CD4-positive, alpha-beta memory T cell (primary cell): ENCODE results near the gene NHERF2. TPM values are rescaled to one million over a fixed set of nuclear protein-coding genes. Genes with fewer than 3 reads are reported as not detected.

Experiments
- CTCF ChIA-PET: fragments of 350-600 bp; sonication (Branson Sonifier 250); formaldehyde crosslinking; loops from one replicate; lab custom pipeline; 2021; ENCODE audit warnings: inconsistent platforms; ENCODE audit not compliant: partially characterized antibody; lab: Charles Lee
- POLR2A ChIA-PET: fragments of 350-600 bp; sonication (Branson Sonifier 250); formaldehyde crosslinking; loops from one replicate; lab custom pipeline; 2021; ENCODE audit not compliant: partially characterized antibody; lab: Charles Lee
- DNase-seq, 5 donors: peaks; one replicate each; pipeline versions ENCODE4 v3.0.0 to v3.0.0-alpha.2; 2020 to 2022; ENCODE audit warnings: mixed read lengths in 1 of 5
- H3K27ac ChIP-seq: one replicate; pipeline ENCODE4 v1.7.0; 2013; ENCODE audit warnings: low read depth, low read length
- H3K27me3 ChIP-seq: 2 replicates; pipeline ENCODE4 v1.7.0; 2013; ENCODE audit warnings: mild to moderate bottlenecking, low read length, moderate library complexity; ENCODE audit not compliant: insufficient read depth
- H3K36me3 ChIP-seq: 2 replicates; pipeline ENCODE4 v1.7.0; 2013; ENCODE audit warnings: mild to moderate bottlenecking, low read length, moderate library complexity; ENCODE audit not compliant: insufficient read depth
- H3K4me1 ChIP-seq: 2 replicates; pipeline ENCODE4 v1.7.0; 2013; ENCODE audit warnings: mild to moderate bottlenecking, low read length, moderate library complexity; ENCODE audit not compliant: insufficient read depth
- H3K4me3 ChIP-seq, 2 donors: one replicate each; pipeline ENCODE4 v1.7.0; 2013; ENCODE audit warnings: low read length in 2 of 2, mild to moderate bottlenecking in 1 of 2
- H3K9me3 ChIP-seq, 2 donors: one replicate each; pipeline ENCODE4 v1.7.0; 2013; ENCODE audit warnings: low read length in 2 of 2, control low read depth in 1 of 2; ENCODE audit not compliant: control insufficient read depth in 1 of 2
- H3K27ac Mint-ChIP-seq, 7 donors: one replicate each; pipeline ENCODE4 v1.8.0; 2020 to 2021; ENCODE audit warnings: mixed read lengths in 7 of 7, mild to moderate bottlenecking in 6 of 7, inconsistent platforms in 3 of 7, moderate library complexity in 3 of 7
- H3K27me3 Mint-ChIP-seq, 2 donors: one replicate each; pipeline ENCODE4 v1.8.0; 2020 to 2021; ENCODE audit warnings: mixed read lengths in 2 of 2
- H3K36me3 Mint-ChIP-seq, 2 donors: one replicate each; pipeline ENCODE4 v1.8.0; 2020 to 2021; ENCODE audit warnings: mixed read lengths in 2 of 2, inconsistent platforms in 1 of 2, mild to moderate bottlenecking in 1 of 2
- H3K4me1 Mint-ChIP-seq, 4 donors: one replicate each; pipeline ENCODE4 v1.8.0; 2020 to 2021; ENCODE audit warnings: mixed read lengths in 4 of 4, mild to moderate bottlenecking in 1 of 4
- H3K4me3 Mint-ChIP-seq, 8 donors: one replicate each; pipeline ENCODE4 v1.8.0; 2020 to 2021; ENCODE audit warnings: mixed read lengths in 8 of 8, mild to moderate bottlenecking in 7 of 8, moderate library complexity in 6 of 8, inconsistent platforms in 3 of 8
- H3K9me3 Mint-ChIP-seq, 8 donors: one replicate each; pipeline ENCODE4 v1.8.0; 2020 to 2021; ENCODE audit warnings: mixed read lengths in 8 of 8, mild to moderate bottlenecking in 5 of 8, inconsistent platforms in 3 of 8, moderate library complexity in 1 of 8
- intact Hi-C: fragments of 100-400 bp; cut with micrococcal nuclease; formaldehyde crosslinking; loops from one replicate; pipeline ENCODE4 v1.15.1; 2023
- polyA plus RNA-seq, 2 donors: library from polyadenylated mRNA; unstranded; fragments of 300-500 nt; fragmentation: Illumina TruSeq; gene quantifications; one replicate each; pipeline ENCODE4 v1.2.3, GENCODE V29; 2021
- total RNA-seq, 2 experiments: library from RNA; stranded (reverse); gene quantifications; one replicate each; pipeline ENCODE4 v1.2.3, GENCODE V29; 2021

NHERF2 gene
- total and polyA plus RNA-seq, 4 experiments from 2014 or later, result 0.16 to 2.1 (median 1.1) TPM

- H3K4me1 ChIP-seq, result peaks cover 24% of the 10 kb centered on the region
- Mint-ChIP-seq H3K4me1 (peaks cover 11 to 27% (median 17%) of the 10 kb centered on the region in 4 donors), H3K4me3 (peak overlapping the region; percentile 91 to 96 (median 93)), H3K27ac (peak overlapping the region in 6 of 7 donors; percentile 58 to 91 (median 78)), H3K9me3 (no peaks in the 10 kb centered on the region), H3K27me3 (no peaks in the 10 kb centered on the region), H3K36me3 (peaks cover 0 to 10% of the 10 kb centered on the region in 2 donors)
- intact Hi-C loops, result loop anchor here (1.0 to 5.0 kb wide), 6 partner anchors 24 to 413 kb away; partner anchors contain the start of genes RNPS1, TEDC2, TRAF7 and ZNF598
- H3K4me3 ChIP-seq, result peak overlapping the region; percentile 57 to 82
- H3K9me3 ChIP-seq, result no peaks in the 10 kb centered on the region
- H3K36me3 ChIP-seq, result peaks cover 4% of the 10 kb centered on the region
- CTCF ChIA-PET, result interaction anchor here (1.2 to 1.5 kb wide), 2 partner anchors 93 to 94 kb away, joined by 4 to 11 read pairs; no protein-coding TSS in a partner anchor
- no peak for DNase-seq
- peak overlapping the region; percentile 73 for H3K27ac ChIP-seq
- POLR2A ChIA-PET, result interaction anchor here (1.1 to 3.5 kb wide), 6 partner anchors 19 to 108 kb away, joined by 3 to 38 read pairs (median 5); partner anchors contain the start of genes RPS2 and TRAF7
- no peaks in the 10 kb centered on the region for H3K27me3 ChIP-seq
Observed at GRCh38 chr16:2046893-2047329, 20.2 kb downstream of the NHERF2 start.

GRCh38 chr16:2047330-2048115 lies 20.8 kb downstream of the NHERF2 start, which contains the start of the genes NTHL1 and TSC2:
NTHL1 (minus strand) TSS chr16:2047834; CDS start chr16:2047823, 11 bp downstream.
TSC2 (plus strand) TSS chr16:2047985; CDS start chr16:2048616, 631 bp downstream.
- peaks cover 2 to 12% of the 10 kb centered on the region in 2 donors for H3K36me3 Mint-ChIP-seq
- H3K36me3 ChIP-seq, result peaks cover 5% of the 10 kb centered on the region
- H3K27me3 ChIP-seq, result no peaks in the 10 kb centered on the region
- peak within 1 kb of the TSS; percentile 42 to 91 (median 85) for H3K27ac Mint-ChIP-seq
- H3K9me3 Mint-ChIP-seq, result no peaks in the 10 kb centered on the region
- H3K27me3 Mint-ChIP-seq, result no peaks in the 10 kb centered on the region
- no peaks in the 10 kb centered on the region for H3K9me3 ChIP-seq
- H3K4me3 ChIP-seq, result peak within 1 kb of the TSS; percentile 81 to 82
- peak within 1 kb of the TSS; percentile 73 for H3K27ac ChIP-seq
- intact Hi-C loops, result loop anchor here (1.0 to 5.0 kb wide), 6 partner anchors 25 to 413 kb away; partner anchors contain the start of genes RNPS1, TEDC2, TRAF7 and ZNF598
- H3K4me1 ChIP-seq, result peaks cover 24% of the 10 kb centered on the region
- POLR2A ChIA-PET, result interaction anchor here (0.7 to 3.5 kb wide), 18 partner anchors 9 to 705 kb away, joined by 3 to 38 read pairs (median 3); partner anchors contain the start of genes CEMP1, ECI1, NHERF2 and PKD1
- peaks cover 11 to 27% (median 17%) of the 10 kb centered on the region in 4 donors for H3K4me1 Mint-ChIP-seq
- DNase-seq, result peak; percentile 88 to 91 (median 89)
- CTCF ChIA-PET, result interaction anchor here (1.3 to 1.5 kb wide), 2 partner anchors 8 to 93 kb away, joined by 5 to 11 read pairs; no protein-coding TSS in a partner anchor
- peak within 1 kb of the TSS; percentile 91 to 96 (median 93) for H3K4me3 Mint-ChIP-seq

- peak overlapping the region; percentile 81 to 82 for H3K4me3 ChIP-seq
- no peaks in the 10 kb centered on the region for H3K27me3 ChIP-seq
- DNase-seq, result no peak
- H3K27ac ChIP-seq, result peak overlapping the region; percentile 73
- intact Hi-C loops, result loop anchor here (5.0 kb wide), 1 partner anchor 41 kb away; the partner anchor contains the start of gene ZNF598
- H3K4me1 Mint-ChIP-seq, result peaks cover 11 to 27% (median 17%) of the 10 kb centered on the region in 4 donors
- no peaks in the 10 kb centered on the region for H3K9me3 ChIP-seq
- no peaks in the 10 kb centered on the region for H3K9me3 Mint-ChIP-seq
- no peaks in the 10 kb centered on the region for H3K27me3 Mint-ChIP-seq
- peak overlapping the region; percentile 42 to 91 (median 82) for H3K27ac Mint-ChIP-seq
- H3K4me1 ChIP-seq, result peaks cover 24% of the 10 kb centered on the region
- peak overlapping the region; percentile 88 to 94 (median 91) for H3K4me3 Mint-ChIP-seq
- CTCF ChIA-PET, result interaction anchor here (0.6 to 1.5 kb wide), 3 partner anchors 9 to 104 kb away, joined by 4 to 11 read pairs (median 5); no protein-coding TSS in a partner anchor
- peaks cover 11% of the 10 kb centered on the region for H3K36me3 ChIP-seq
- peaks cover 5 to 12% of the 10 kb centered on the region in 2 donors for H3K36me3 Mint-ChIP-seq
- POLR2A ChIA-PET, result interaction anchor here (0.7 to 3.5 kb wide), 17 partner anchors 8 to 704 kb away, joined by 3 to 38 read pairs (median 3); partner anchors contain the start of genes CEMP1, ECI1, NHERF2 and PKD1
Observed at GRCh38 chr16:2048116-2048543, 21.4 kb downstream of the NHERF2 start.

GRCh38 chr16:2053211-2053610 lies 26.5 kb downstream of the NHERF2 start:
- H3K27me3 ChIP-seq, result no peaks in the 10 kb centered on the region
- peaks cover 23% of the 10 kb centered on the region for H3K36me3 ChIP-seq
- H3K9me3 Mint-ChIP-seq, result no peaks in the 10 kb centered on the region
- POLR2A ChIA-PET, result no interaction called here
- H3K36me3 Mint-ChIP-seq, result peaks cover 5 to 31% of the 10 kb centered on the region in 2 donors
- H3K27ac ChIP-seq, result no peak overlapping the region
- intact Hi-C loops, result no loop called here
- CTCF ChIA-PET, result no interaction called here
- no peak overlapping the region for H3K4me3 ChIP-seq
- no peaks in the 10 kb centered on the region for H3K27me3 Mint-ChIP-seq
- no peak for DNase-seq
- no peak overlapping the region for H3K4me3 Mint-ChIP-seq
- H3K27ac Mint-ChIP-seq, result no peak overlapping the region
- no peaks in the 10 kb centered on the region for H3K9me3 ChIP-seq
- H3K4me1 Mint-ChIP-seq, result peaks cover 7 to 13% (median 8%) of the 10 kb centered on the region in 4 donors
- H3K4me1 ChIP-seq, result peaks cover 11% of the 10 kb centered on the region

GRCh38 chr16:2053897-2054296 lies 27.2 kb downstream of the NHERF2 start:
- no peaks in the 10 kb centered on the region for H3K27me3 ChIP-seq
- H3K4me1 ChIP-seq, result peaks cover 5% of the 10 kb centered on the region
- ChIA-PET CTCF (no interaction called here), POLR2A (no interaction called here)
- intact Hi-C loops, result no loop called here
- no peak overlapping the region for H3K4me3 ChIP-seq
- DNase-seq, result no peak
- Mint-ChIP-seq H3K9me3 (no peaks in the 10 kb centered on the region), H3K4me3 (no peak overlapping the region), H3K36me3 (peaks cover 5 to 33% of the 10 kb centered on the region in 2 donors), H3K4me1 (peaks cover 0 to 6% (median 2%) of the 10 kb centered on the region in 4 donors), H3K27me3 (no peaks in the 10 kb centered on the region), H3K27ac (no peak overlapping the region)
- peaks cover 23% of the 10 kb centered on the region for H3K36me3 ChIP-seq
- H3K27ac ChIP-seq, result no peak overlapping the region
- no peaks in the 10 kb centered on the region for H3K9me3 ChIP-seq

GRCh38 chr16:2054543-2055245 lies 28.0 kb downstream of the NHERF2 start:
- peaks cover 23% of the 10 kb centered on the region for H3K36me3 ChIP-seq

More at GRCh38 chr16:2054543-2055245, 28.0 kb downstream of the NHERF2 start:
- Histone ChIP-seq H3K9me3 (no peaks in the 10 kb centered on the region), H3K4me1 (no peaks in the 10 kb centered on the region), H3K27ac (no peak overlapping the region), H3K4me3 (no peak overlapping the region), H3K27me3 (no peaks in the 10 kb centered on the region)
- Mint-ChIP-seq H3K4me1 (peaks cover 0 to 3% (median 0%) of the 10 kb centered on the region in 4 donors), H3K36me3 (peaks cover 5 to 34% of the 10 kb centered on the region in 2 donors), H3K27me3 (no peaks in the 10 kb centered on the region), H3K4me3 (no peak overlapping the region), H3K9me3 (no peaks in the 10 kb centered on the region), H3K27ac (no peak overlapping the region)
- DNase-seq, result no peak
- intact Hi-C loops, result no loop called here
- ChIA-PET POLR2A (interaction anchor here (1.0 kb wide), 1 partner anchor 11 kb away, joined by 3 read pairs; no protein-coding TSS in a partner anchor), CTCF (interaction anchor here (1.5 kb wide), 1 partner anchor 86 kb away, joined by 6 read pairs; no protein-coding TSS in a partner anchor)
